ENCODE data around the gene CARM1.

The CARM1 gene

GRCh38 chr19:10964903-10965302 is 93.5 kb downstream of the CARM1 start:
- Histone ChIP-seq H3K27me3 (ENCODE audit: insufficient read depth, low read depth, severe bottlenecking) (no peaks in the 10 kb centered on the region), H3K27ac (no peak overlapping the region), H3K4me3 (ENCODE audit: low read depth, low read length) (no peak overlapping the region), H3K36me3 (peaks cover 21% of the 10 kb centered on the region), H3K9me3 (ENCODE audit: severe bottlenecking) (no peaks in the 10 kb centered on the region)
- TF ChIP-seq, protein P1, sequence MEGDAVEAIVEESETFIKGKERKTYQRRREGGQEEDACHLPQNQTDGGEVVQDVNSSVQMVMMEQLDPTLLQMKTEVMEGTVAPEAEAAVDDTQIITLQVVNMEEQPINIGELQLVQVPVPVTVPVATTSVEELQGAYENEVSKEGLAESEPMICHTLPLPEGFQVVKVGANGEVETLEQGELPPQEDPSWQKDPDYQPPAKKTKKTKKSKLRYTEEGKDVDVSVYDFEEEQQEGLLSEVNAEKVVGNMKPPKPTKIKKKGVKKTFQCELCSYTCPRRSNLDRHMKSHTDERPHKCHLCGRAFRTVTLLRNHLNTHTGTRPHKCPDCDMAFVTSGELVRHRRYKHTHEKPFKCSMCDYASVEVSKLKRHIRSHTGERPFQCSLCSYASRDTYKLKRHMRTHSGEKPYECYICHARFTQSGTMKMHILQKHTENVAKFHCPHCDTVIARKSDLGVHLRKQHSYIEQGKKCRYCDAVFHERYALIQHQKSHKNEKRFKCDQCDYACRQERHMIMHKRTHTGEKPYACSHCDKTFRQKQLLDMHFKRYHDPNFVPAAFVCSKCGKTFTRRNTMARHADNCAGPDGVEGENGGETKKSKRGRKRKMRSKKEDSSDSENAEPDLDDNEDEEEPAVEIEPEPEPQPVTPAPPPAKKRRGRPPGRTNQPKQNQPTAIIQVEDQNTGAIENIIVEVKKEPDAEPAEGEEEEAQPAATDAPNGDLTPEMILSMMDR (IDR thresholded peaks at IDR 0.05; ENCODE audit: low read depth, low read length), result 0 out of 2 replicates have a peak, but pooled peaks have one; percentile 17
- no peak for DNase-seq

- H3K27me3 ChIP-seq (ENCODE audit: insufficient read depth, low read depth, severe bottlenecking), result no peaks in the 10 kb centered on the region
- H3K9me3 ChIP-seq (ENCODE audit: severe bottlenecking), result no peaks in the 10 kb centered on the region
- DNase-seq, result no peak
- H3K36me3 ChIP-seq, result peaks cover 21% of the 10 kb centered on the region
- no peak overlapping the region for H3K27ac ChIP-seq
- TF ChIP-seq, protein P1 (IDR thresholded peaks at IDR 0.05; ENCODE audit: low read depth, low read length), result no peak
- no peak overlapping the region for H3K4me3 ChIP-seq (ENCODE audit: low read depth, low read length)
Measured at GRCh38 chr19:10965398-10965797, 94.0 kb downstream of the CARM1 start.

- TF ChIP-seq, protein P1 (IDR thresholded peaks at IDR 0.05; ENCODE audit: low read depth, low read length), result no peak
- no peak overlapping the region for H3K27ac ChIP-seq
- DNase-seq, result no peak
- no peaks in the 10 kb centered on the region for H3K27me3 ChIP-seq (ENCODE audit: insufficient read depth, low read depth, severe bottlenecking)
- peaks cover 21% of the 10 kb centered on the region for H3K36me3 ChIP-seq
- H3K4me3 ChIP-seq (ENCODE audit: low read depth, low read length), result no peak overlapping the region
- H3K9me3 ChIP-seq (ENCODE audit: severe bottlenecking), result no peaks in the 10 kb centered on the region
Measured at GRCh38 chr19:10966809-10967208, 95.5 kb downstream of the CARM1 start.

- Histone ChIP-seq H3K4me3 (ENCODE audit: low read depth, low read length) (no peak overlapping the region), H3K27ac (peak overlapping the region; percentile 7), H3K36me3 (peaks cover 21% of the 10 kb centered on the region), H3K9me3 (ENCODE audit: severe bottlenecking) (no peaks in the 10 kb centered on the region), H3K27me3 (ENCODE audit: insufficient read depth, low read depth, severe bottlenecking) (no peaks in the 10 kb centered on the region)
- TF ChIP-seq, protein P1 (IDR thresholded peaks at IDR 0.05; ENCODE audit: low read depth, low read length), result no peak
- DNase-seq, result no peak
Measured at GRCh38 chr19:10968527-10969135, 97.3 kb downstream of the CARM1 start.

- TF ChIP-seq, protein P1 (IDR thresholded peaks at IDR 0.05; ENCODE audit: low read depth, low read length), result no peak
- Histone ChIP-seq H3K27ac (no peak overlapping the region), H3K4me3 (ENCODE audit: low read depth, low read length) (no peak overlapping the region)
Measured at GRCh38 chr19:10971107-10971726, 99.9 kb downstream of the CARM1 start.

More at GRCh38 chr19:10971107-10971726, 99.9 kb downstream of the CARM1 start:
- DNase-seq, result no peak
- no peaks in the 10 kb centered on the region for H3K27me3 ChIP-seq (ENCODE audit: insufficient read depth, low read depth, severe bottlenecking)
- peaks cover 15% of the 10 kb centered on the region for H3K36me3 ChIP-seq
- H3K9me3 ChIP-seq (ENCODE audit: severe bottlenecking), result no peaks in the 10 kb centered on the region
